WTC11 (cell line): ENCODE data around the gene CHD6. TPM values are rescaled to one million over a fixed set of nuclear protein-coding genes. Genes with fewer than 3 reads are reported as not detected.

ENCODE experiments used
- ATAC-seq: fragments of 200-7000 bp; cut with Tn5 transposase; 2 replicates; pipeline ENCODE4 v1.10.0; 2021; ENCODE audit warnings: mild to moderate bottlenecking, moderate library complexity
- CTCF ChIA-PET: fragments of 300-600 bp; sonication (Branson Sonifier 250); formaldehyde crosslinking; loops from one replicate; lab custom pipeline; 2021; ENCODE audit warnings: antibody characterized with exemption; lab: Charles Lee
- POLR2A ChIA-PET: fragments of 350-600 bp; sonication (Branson Sonifier 250); formaldehyde crosslinking; loops from one replicate; lab custom pipeline; 2021; ENCODE audit warnings: antibody characterized with exemption; lab: Charles Lee
- DNase-seq: peaks from one replicate; pipeline ENCODE4 v3.0.0; 2021; ENCODE audit warnings: low spot score
- H3K27ac Mint-ChIP-seq: 2 replicates; pipeline ENCODE4 v1.8.0; 2021; ENCODE audit warnings: mixed read lengths
- H3K27me3 Mint-ChIP-seq: 2 replicates; pipeline ENCODE4 v1.8.0; 2021; ENCODE audit warnings: low read depth, mild to moderate bottlenecking, moderate library complexity, mixed read lengths
- H3K36me3 Mint-ChIP-seq: 2 replicates; pipeline ENCODE4 v1.8.0; 2021; ENCODE audit warnings: mixed read lengths
- H3K4me1 Mint-ChIP-seq: 2 replicates; pipeline ENCODE4 v1.8.0; 2022; ENCODE audit warnings: mixed read lengths
- H3K4me3 Mint-ChIP-seq: 2 replicates; pipeline ENCODE4 v1.8.0; 2021; ENCODE audit warnings: mild to moderate bottlenecking, moderate library complexity, mixed read lengths
- H3K9me3 Mint-ChIP-seq: 2 replicates; pipeline ENCODE4 v1.8.0; 2021; ENCODE audit warnings: mixed read lengths
- CREB1 ChIP-seq: sonication (generic); formaldehyde crosslinking; IDR thresholded peaks from 2 replicates; pipeline ENCODE4 v1.8.0; 2023; ENCODE audit warnings: mild to moderate bottlenecking, missing genetic modification reagents
- CTCF ChIP-seq: fragments of 200-600 bp; IDR thresholded peaks from 2 replicates; pipeline ENCODE4 v1.8.0; 2022; ENCODE audit warnings: antibody characterized with exemption
- FOXP4 ChIP-seq: sonication (generic); formaldehyde crosslinking; IDR thresholded peaks from 2 replicates; pipeline ENCODE4 v1.8.0; 2022; ENCODE audit warnings: mild to moderate bottlenecking, missing genetic modification reagents
- GTF2I ChIP-seq: fragments of 250-450 bp; sonication (Bioruptor Pico); conservative IDR thresholded peaks from 2 replicates; pipeline ENCODE4 v1.4.0; 2021; ENCODE audit warnings: mild to moderate bottlenecking
- JAZF1 ChIP-seq: fragments of 250-450 bp; sonication (Bioruptor Pico); IDR thresholded peaks from 2 replicates; pipeline ENCODE4 v1.9.0; 2021; ENCODE audit warnings: moderate library complexity, mild to moderate bottlenecking, inconsistent platforms
- NFE2L1 ChIP-seq: sonication (generic); formaldehyde crosslinking; IDR thresholded peaks from 2 replicates; pipeline ENCODE4 v1.8.1; 2023; ENCODE audit warnings: missing genetic modification reagents
- NR2C2 ChIP-seq: sonication (generic); formaldehyde crosslinking; IDR thresholded peaks from 2 replicates; pipeline ENCODE4 v1.8.0; 2022; ENCODE audit warnings: mild to moderate bottlenecking, missing genetic modification reagents
- SMAD4 ChIP-seq: sonication (generic); formaldehyde crosslinking; IDR thresholded peaks from 2 replicates; pipeline ENCODE4 v1.8.0; 2022; ENCODE audit warnings: mild to moderate bottlenecking, missing genetic modification reagents
- SOX15 ChIP-seq: fragments of 250-450 bp; sonication (Bioruptor Pico); IDR thresholded peaks from 2 replicates; pipeline ENCODE4 v1.9.0; 2021; ENCODE audit warnings: mild to moderate bottlenecking
- STAT6 ChIP-seq: sonication (generic); formaldehyde crosslinking; conservative IDR thresholded peaks from 2 replicates; pipeline ENCODE4 v1.8.1; 2023; ENCODE audit warnings: mild to moderate bottlenecking, low read depth, missing genetic modification reagents, moderate library complexity
- TCF7 ChIP-seq: sonication (generic); formaldehyde crosslinking; IDR thresholded peaks from 2 replicates; pipeline ENCODE4 v1.8.0; 2022; ENCODE audit warnings: mild to moderate bottlenecking, low read depth, missing genetic modification reagents, moderate library complexity
- ZMAT4 ChIP-seq: fragments of 250-450 bp; sonication (Bioruptor Pico); IDR thresholded peaks from 2 replicates; pipeline ENCODE4 v1.9.0; 2021; ENCODE audit warnings: mild to moderate bottlenecking
- ZNF121 ChIP-seq: sonication (generic); formaldehyde crosslinking; IDR thresholded peaks from 2 replicates; pipeline ENCODE4 v1.8.0; 2023; ENCODE audit warnings: missing genetic modification reagents
- ZNF219 ChIP-seq: sonication (generic); formaldehyde crosslinking; IDR thresholded peaks from 2 replicates; pipeline ENCODE4 v1.8.0; 2023; ENCODE audit warnings: missing genetic modification reagents, mild to moderate bottlenecking, borderline replicate concordance
- ZNF263 ChIP-seq: sonication (generic); formaldehyde crosslinking; IDR thresholded peaks from 2 replicates; pipeline ENCODE4 v1.8.1; 2022; ENCODE audit warnings: low read depth, mild to moderate bottlenecking, moderate library complexity, missing genetic modification reagents
- ZNF416 ChIP-seq: fragments of 250-450 bp; sonication (Bioruptor Pico); IDR thresholded peaks from 2 replicates; pipeline ENCODE4 v1.9.0; 2021; ENCODE audit warnings: mild to moderate bottlenecking, inconsistent platforms
- ZNF671 ChIP-seq: fragments of 250-450 bp; sonication (Bioruptor Pico); IDR thresholded peaks from 2 replicates; pipeline ENCODE4 v1.8.0; 2021; ENCODE audit warnings: mild to moderate bottlenecking
- total RNA-seq: library from RNA; stranded (reverse); gene quantifications from 3 replicates; pipeline ENCODE4 v1.2.3, GENCODE V29; 2021
- TF ChIP-seq, protein P1 (sequence below): sonication (generic); formaldehyde crosslinking; IDR thresholded peaks from 2 replicates; pipeline ENCODE4 v1.8.1; 2022; ENCODE audit warnings: missing genetic modification reagents, borderline replicate concordance
- TF ChIP-seq, protein P2 (sequence below): fragments of 250-450 bp; sonication (Bioruptor Pico); IDR thresholded peaks from 2 replicates; pipeline ENCODE4 v1.8.0; 2021; ENCODE audit warnings: mild to moderate bottlenecking
- TF ChIP-seq, protein P3 (sequence below): sonication (generic); formaldehyde crosslinking; IDR thresholded peaks from 2 replicates; pipeline ENCODE4 v1.8.0; 2022; ENCODE audit warnings: mild to moderate bottlenecking, missing genetic modification reagents

Gene CHD6
- total RNA-seq, 1 experiment from 2014 or later: 52.1 TPM

DNA sequence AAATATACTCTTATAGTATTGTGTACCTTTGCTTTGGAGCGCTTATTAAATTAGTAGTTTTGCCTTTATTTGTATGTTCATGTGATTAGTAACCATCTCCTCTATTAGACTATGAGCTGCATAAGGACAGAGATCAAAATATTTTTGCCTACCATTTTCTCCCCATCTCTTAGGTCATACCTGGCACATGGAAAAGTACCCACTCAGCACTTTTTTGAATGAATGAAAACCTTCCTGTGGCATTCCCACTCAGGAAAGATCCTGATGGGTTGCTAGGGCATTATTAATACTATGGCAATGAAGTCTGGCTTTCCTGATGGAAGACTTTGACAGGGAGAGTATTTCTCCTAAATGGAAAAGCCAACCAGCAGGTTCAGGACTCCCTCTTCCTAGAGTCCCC, 20.3 kb upstream of the CHD6 start (continued):
- no peak for TF ChIP-seq ZNF671
- TF ChIP-seq ZNF263 (CRISPR knock-in tag): no peak
- no peak for TF ChIP-seq NR2C2 (CRISPR knock-in tag)
- TF ChIP-seq NFE2L1: no peak
- no peak for TF ChIP-seq GTF2I
- TF ChIP-seq CREB1 (CRISPR knock-in tag): no peak
- TF ChIP-seq ZMAT4 (CRISPR knock-in tag): no peak
- TF ChIP-seq ZNF219: no peak

DNA sequence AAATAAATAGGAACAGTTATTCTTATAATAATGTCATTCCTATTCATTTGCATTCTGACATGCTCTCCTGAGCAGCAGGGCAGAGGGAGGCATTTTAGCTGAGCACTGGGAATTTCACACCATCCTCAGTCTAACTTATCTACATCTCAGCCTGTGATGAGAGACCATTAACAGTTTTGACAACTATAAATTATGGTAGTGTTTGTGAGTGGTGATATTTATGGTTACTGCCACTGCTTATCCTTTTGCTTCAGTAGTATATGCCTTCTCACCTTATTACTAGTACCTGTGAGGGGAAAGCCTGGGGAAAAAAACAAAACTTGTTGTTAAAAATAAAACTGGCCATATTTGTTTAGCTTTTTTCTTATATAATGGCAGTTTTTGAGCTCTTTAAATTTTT, 17.0 kb upstream of the CHD6 start:
- TF ChIP-seq, protein P1, sequence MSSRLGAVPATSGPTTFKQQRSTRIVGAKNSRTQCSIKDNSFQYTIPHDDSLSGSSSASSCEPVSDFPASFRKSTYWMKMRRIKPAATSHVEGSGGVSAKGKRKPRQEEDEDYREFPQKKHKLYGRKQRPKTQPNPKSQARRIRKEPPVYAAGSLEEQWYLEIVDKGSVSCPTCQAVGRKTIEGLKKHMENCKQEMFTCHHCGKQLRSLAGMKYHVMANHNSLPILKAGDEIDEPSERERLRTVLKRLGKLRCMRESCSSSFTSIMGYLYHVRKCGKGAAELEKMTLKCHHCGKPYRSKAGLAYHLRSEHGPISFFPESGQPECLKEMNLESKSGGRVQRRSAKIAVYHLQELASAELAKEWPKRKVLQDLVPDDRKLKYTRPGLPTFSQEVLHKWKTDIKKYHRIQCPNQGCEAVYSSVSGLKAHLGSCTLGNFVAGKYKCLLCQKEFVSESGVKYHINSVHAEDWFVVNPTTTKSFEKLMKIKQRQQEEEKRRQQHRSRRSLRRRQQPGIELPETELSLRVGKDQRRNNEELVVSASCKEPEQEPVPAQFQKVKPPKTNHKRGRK (CRISPR knock-in tag): no peak
- TF ChIP-seq FOXP4 (CRISPR knock-in tag): no peak
- TF ChIP-seq, protein P2, sequence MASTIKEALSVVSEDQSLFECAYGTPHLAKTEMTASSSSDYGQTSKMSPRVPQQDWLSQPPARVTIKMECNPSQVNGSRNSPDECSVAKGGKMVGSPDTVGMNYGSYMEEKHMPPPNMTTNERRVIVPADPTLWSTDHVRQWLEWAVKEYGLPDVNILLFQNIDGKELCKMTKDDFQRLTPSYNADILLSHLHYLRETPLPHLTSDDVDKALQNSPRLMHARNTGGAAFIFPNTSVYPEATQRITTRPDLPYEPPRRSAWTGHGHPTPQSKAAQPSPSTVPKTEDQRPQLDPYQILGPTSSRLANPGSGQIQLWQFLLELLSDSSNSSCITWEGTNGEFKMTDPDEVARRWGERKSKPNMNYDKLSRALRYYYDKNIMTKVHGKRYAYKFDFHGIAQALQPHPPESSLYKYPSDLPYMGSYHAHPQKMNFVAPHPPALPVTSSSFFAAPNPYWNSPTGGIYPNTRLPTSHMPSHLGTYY: no peak
- TF ChIP-seq ZNF416 (CRISPR knock-in tag): no peak
- TF ChIP-seq CTCF: no peak
- TF ChIP-seq SOX15 (CRISPR knock-in tag): no peak
- no peak for TF ChIP-seq STAT6
- H3K27me3 Mint-ChIP-seq: no peaks in the 10 kb centered on the region
- no peaks in the 10 kb centered on the region for H3K9me3 Mint-ChIP-seq
- no peak overlapping the region for H3K27ac Mint-ChIP-seq
- no peak overlapping the region for H3K4me3 Mint-ChIP-seq
- no peaks in the 10 kb centered on the region for H3K36me3 Mint-ChIP-seq
- ChIA-PET CTCF (no interaction called here), POLR2A (no interaction called here)
- H3K4me1 Mint-ChIP-seq: peaks cover 12% of the 10 kb centered on the region
- DNase-seq (no peak), ATAC-seq (no peak)

DNA sequence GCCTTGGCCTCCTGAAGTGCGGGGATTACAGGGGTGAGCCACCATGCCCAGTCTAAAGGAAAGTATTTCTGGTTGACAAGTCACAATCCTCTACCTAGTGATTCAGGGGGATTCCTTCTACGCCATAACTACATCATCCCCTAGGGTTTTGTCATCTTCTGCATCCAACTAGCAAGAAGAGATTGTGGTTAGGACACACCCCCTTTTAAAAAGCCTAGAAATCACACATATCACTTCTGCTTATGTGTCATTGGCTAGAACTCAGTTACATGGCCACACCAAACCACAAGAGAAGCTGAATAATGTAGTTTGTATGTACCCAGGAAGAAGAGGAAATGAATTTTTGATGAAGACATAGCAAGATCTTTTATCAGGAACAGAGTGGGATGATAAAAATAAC, 14.7 kb upstream of the CHD6 start:
- ChIA-PET POLR2A (no interaction called here), CTCF (interaction anchor here (0.6 kb wide), 1 partner anchor 1959 kb away, joined by 3 read pairs; no protein-coding TSS in a partner anchor)
- H3K27me3 Mint-ChIP-seq: no peaks in the 10 kb centered on the region
- ATAC-seq: no peak
- H3K4me1 Mint-ChIP-seq: peaks cover 7% of the 10 kb centered on the region
- no peak overlapping the region for H3K4me3 Mint-ChIP-seq
- DNase-seq: no peak
- H3K27ac Mint-ChIP-seq: no peak overlapping the region
- TF ChIP-seq ZNF121 (no peak), TCF7 (CRISPR knock-in tag) (no peak), SMAD4 (no peak), JAZF1 (CRISPR knock-in tag) (no peak), ZNF219 (no peak)
- TF ChIP-seq, protein P3, sequence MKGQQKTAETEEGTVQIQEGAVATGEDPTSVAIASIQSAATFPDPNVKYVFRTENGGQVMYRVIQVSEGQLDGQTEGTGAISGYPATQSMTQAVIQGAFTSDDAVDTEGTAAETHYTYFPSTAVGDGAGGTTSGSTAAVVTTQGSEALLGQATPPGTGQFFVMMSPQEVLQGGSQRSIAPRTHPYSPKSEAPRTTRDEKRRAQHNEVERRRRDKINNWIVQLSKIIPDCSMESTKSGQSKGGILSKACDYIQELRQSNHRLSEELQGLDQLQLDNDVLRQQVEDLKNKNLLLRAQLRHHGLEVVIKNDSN (CRISPR knock-in tag): no peak
- no peaks in the 10 kb centered on the region for H3K36me3 Mint-ChIP-seq
- no peaks in the 10 kb centered on the region for H3K9me3 Mint-ChIP-seq
